OCI-LY7 (cell line): ENCODE results near the gene TSPAN17.

Experiments
- EZH2phosphoT487 ChIP-seq: fragments of 200-600 bp; sonication (generic); IDR thresholded peaks from 2 replicates; pipeline ENCODE4 v1.6.1; 2018; ENCODE audit warnings: low read depth, borderline replicate concordance, mild to moderate bottlenecking, mixed run types, antibody characterized with exemption, low read length, moderate library complexity, mixed read lengths
- TF ChIP-seq, protein P1 (sequence below): fragments of 200-600 bp; sonication (generic); conservative IDR thresholded peaks from 2 replicates; pipeline ENCODE4 v1.5.1; 2014; ENCODE audit warnings: mild to moderate bottlenecking, antibody characterized with exemption, low read length, moderate library complexity, mixed read lengths

DNA sequence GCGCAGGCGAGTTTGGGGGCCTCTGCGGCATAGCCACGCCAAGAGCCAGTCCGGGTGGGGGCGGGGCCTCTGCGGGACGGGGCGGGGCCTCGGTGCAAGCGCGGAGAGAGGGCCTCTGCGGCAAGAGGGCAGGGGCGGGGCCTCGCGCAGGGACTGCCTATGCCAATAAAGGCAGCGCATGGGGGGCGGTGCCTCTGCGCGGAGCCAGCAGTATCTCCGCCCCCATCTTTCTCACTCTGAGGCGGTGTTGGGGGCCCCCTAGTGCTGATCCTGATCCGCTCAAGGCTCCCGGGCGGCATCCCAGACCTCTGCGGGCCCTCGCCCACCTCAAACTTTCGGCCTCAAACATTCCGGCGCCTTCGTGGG, 28.1 kb upstream of the TSPAN17 start:
- TF ChIP-seq, protein P1, sequence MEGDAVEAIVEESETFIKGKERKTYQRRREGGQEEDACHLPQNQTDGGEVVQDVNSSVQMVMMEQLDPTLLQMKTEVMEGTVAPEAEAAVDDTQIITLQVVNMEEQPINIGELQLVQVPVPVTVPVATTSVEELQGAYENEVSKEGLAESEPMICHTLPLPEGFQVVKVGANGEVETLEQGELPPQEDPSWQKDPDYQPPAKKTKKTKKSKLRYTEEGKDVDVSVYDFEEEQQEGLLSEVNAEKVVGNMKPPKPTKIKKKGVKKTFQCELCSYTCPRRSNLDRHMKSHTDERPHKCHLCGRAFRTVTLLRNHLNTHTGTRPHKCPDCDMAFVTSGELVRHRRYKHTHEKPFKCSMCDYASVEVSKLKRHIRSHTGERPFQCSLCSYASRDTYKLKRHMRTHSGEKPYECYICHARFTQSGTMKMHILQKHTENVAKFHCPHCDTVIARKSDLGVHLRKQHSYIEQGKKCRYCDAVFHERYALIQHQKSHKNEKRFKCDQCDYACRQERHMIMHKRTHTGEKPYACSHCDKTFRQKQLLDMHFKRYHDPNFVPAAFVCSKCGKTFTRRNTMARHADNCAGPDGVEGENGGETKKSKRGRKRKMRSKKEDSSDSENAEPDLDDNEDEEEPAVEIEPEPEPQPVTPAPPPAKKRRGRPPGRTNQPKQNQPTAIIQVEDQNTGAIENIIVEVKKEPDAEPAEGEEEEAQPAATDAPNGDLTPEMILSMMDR, result peak; percentile 66
- no peak for TF ChIP-seq EZH2phosphoT487
